ENCODE measurements around the gene AP2B1. TPM values are rescaled to one million over a fixed set of nuclear protein-coding genes. Genes with fewer than 3 reads are reported as not detected.

Gene AP2B1
- total RNA-seq, 1 donor from 2014 or later: 162 TPM

- no peak for DNase-seq (ENCODE audit: low spot score)
Observed at GRCh38 chr17:35729405-35729833, 142.3 kb downstream of the AP2B1 start.

DNA sequence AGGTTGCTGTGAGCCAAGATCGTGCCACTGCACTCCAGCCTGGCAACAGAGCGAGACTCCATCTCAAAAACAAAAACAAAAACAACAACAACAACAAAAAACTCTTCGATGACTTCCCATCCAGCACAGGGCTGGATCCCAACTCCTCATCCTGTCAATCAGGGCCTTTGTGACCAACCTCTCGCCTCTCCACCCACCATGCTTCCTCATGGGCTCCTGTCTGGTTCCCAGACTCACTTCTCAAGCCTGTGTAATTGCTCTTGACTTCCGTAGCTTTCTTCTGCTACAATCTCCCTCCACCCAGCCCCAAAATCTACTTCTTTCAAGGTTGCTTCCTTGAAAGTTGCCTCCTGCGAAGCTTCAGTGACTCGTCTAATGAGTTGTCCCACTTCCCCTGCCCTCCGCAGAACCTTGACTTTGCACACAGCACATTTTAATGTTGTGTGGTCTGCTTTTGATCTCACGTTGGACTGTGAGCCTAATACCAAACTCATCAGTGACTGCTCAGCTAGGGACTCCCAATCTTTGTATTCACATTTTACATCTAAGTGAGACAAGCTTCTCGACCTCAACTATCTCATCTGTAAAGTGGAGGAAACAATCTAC is 143.4 kb downstream of the AP2B1 start:
- no peak for DNase-seq (ENCODE audit: low spot score)

GRCh38 chr17:35731239-35731916 is 144.3 kb downstream of the AP2B1 start, which contains the start of gene RASL10B:
Gene RASL10B (plus strand): TSS chr17:35731639. CDS start chr17:35735185, 3,546 bp downstream.
- DNase-seq (ENCODE audit: low spot score): peak; percentile 37

DNA sequence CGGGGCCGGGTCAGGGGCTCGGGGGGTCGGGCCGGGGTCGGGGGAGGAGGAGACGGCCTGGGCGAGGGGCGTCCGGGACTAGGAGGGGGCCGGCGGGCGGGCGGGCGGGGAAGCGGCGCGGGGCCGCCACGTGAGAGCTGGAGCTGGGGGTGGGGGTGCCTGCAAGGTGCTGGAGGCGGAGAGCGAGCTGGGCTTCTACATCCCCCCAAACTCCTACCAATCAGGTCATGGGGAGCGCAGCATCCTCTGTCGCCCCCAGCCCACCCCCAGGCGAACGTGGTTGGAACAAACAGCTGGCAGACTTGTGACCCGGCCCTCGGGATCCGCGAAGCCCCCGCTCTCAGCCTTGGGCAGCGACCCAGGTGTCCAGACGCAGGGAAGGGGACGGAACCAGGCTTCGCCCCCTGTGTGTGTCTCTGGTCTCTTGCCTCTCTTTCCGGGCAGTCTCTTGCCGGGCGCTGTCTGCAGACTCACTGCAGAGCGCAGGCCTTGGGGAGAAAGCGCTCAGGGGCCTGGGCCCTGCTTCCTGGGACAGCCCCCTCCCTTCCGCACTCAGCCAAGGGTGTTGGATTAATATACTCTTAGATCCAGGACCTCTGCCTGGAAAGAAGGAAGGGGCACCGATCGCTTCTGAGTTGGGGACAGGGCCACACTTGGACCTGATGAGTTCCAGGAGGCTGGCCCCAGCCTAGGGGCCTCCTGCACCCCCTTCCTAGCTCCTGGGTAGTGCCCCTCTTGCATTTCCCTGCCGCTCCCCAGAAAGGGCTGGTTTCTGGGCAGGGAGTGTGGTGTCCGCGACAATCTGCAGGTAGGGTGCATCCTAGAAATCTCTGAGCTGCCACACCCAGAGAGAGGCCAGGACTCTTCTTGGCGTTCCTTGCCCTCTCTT is 145.0 kb downstream of the AP2B1 start:
- DNase-seq (ENCODE audit: low spot score): no peak

GRCh38 chr17:35732806-35733136 is 145.6 kb downstream of the AP2B1 start:
- DNase-seq (ENCODE audit: low spot score): no peak

DNA sequence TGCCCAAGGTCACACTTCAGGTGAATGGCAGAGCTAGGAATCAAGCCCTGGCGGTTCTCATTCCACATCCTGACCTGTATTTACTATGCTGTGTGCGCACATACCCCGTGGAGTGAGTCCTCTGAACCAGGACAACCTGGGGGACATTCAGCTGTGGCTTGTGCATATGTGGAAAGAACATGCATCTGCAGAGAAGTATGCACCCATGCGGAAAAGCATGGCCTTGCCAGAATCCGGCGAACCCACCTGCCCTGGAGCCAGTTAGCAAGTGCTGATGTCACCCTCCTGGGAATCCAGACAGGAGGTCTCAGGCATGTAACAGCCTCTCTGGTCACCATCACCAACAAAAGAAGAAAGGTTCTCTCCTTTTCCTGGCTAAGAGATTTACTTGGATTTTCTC is 146.2 kb downstream of the AP2B1 start:
- DNase-seq (ENCODE audit: low spot score): no peak

DNA sequence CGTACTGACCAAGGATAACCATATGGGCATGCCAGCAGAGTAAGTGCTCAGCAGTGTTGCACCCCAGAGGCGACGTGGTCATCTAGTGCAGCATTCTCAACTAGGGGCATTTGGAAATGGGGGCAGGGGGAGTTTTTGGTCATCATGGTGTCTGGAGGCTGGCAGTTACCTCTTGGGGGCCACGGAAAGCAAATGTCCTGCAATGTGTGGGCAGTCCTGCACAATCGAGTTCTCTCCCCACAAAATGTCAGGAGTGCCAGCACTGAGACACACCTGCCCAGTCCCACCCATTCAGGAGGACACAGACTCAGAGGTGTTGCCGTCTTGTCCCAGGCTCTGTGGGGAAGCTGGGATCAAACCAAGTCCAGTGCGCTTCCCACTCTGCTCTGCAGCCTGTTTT is 147.3 kb downstream of the AP2B1 start:
- no peak for DNase-seq (ENCODE audit: low spot score)

- no peak for DNase-seq (ENCODE audit: low spot score)
Observed at GRCh38 chr17:35735036-35735805, 148.1 kb downstream of the AP2B1 start.

- DNase-seq (ENCODE audit: low spot score): no peak
Observed at GRCh38 chr17:35736236-35736635, 149.1 kb downstream of the AP2B1 start.

DNA sequence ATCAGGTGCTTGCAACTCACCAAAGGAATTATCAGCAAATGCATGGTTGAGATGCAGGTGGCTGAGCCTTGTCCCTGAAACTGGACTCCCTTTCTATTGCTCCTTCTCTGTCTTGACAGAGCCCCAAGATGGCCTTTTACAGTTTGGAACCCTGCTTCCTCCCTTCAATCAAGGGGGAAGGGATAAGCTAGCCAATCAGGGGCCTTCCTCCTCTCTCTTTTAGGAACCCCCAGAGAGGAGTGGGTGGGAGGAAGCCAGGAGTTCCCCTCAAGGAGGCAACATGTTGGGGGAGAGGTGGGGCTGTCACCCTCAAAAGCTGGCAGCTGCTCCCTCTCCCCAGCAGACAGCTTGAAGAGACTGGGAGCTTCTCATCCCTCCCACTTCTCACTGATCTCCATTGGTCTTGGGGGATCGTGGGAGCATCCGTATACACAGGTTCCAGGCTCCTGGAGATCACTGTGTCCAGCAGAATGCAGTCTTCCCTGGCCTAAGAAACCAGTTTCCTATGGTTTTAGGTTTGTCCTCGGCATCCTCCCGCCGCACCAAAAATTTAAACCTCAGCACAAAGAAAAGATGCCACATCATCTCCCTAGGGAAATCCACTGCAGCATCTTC is 151.5 kb downstream of the AP2B1 start:
- no peak for DNase-seq (ENCODE audit: low spot score)

DNA sequence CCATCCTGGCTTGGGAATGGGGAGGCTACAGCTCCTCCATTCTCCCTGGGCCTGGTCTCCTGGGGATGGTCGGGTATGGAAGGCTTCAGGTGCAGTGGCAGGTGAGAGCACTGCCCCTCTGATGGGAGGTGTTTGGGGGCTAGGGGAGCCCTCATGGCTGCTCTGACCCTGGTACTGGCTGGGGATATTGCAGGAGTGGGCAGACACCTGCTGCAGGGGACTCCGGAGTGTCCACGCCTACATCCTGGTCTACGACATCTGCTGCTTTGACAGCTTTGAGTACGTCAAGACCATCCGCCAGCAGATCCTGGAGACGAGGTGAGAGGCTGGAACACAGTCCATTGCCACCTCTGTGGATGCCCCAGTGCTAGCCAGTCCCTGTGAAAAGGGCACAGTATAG is 153.1 kb downstream of the AP2B1 start:
- DNase-seq (ENCODE audit: low spot score): no peak

DNA sequence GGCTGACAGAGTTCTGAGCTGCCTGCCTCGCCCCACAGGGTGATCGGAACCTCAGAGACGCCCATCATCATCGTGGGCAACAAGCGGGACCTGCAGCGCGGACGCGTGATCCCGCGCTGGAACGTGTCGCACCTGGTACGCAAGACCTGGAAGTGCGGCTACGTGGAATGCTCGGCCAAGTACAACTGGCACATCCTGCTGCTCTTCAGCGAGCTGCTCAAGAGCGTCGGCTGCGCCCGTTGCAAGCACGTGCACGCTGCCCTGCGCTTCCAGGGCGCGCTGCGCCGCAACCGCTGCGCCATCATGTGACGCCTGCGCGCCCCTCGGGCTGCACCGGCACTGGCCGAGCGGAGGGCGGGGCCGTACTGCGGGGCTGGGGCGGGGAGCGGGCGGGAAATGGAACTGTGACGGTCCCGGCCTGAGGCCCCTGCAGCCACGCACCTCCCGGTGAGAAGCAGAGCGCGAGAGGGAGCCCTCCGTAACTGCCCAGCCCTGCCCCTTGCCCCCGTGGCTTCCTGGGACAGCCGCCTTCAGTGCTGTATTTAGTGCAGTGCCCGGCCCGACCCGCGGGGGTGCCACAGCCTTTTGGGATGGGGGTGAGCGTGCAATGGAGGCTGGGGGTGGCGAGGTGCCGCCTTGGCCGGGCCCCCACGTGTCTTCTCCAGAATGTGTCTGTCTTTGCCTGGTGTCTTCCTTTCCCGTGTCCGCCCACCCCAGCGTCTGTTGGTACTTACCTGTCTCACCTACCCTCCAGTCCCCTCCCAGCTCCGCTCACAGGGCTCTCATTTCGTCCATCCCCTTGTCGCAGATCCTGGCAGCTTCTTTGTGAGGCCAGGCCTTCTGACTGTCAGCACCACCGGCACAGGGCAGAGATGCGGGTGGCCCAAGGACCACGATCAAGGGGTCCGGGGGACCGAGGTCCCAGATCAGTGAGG is 154.1 kb downstream of the AP2B1 start:
- no peak for DNase-seq (ENCODE audit: low spot score)

DNA sequence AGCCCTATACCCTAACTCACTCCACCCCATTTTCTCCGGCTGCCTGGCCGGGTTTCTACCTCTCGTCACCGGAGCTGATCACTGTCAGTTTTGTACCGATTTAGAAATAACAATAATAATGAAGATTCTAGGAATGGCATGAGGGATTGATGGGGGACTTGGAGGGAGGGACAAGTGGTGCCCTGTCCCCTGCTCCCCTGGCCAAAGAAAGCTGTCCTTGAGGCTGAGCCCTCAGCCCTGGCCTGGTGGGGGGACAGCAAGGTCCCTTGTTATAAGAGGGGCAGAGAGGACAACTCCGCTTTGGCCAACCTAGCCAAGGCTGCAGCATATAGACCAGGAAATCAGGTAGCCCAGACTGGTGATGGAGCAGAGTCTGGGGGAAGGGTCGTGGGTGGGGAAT is 155.4 kb downstream of the AP2B1 start:
- DNase-seq (ENCODE audit: low spot score): no peak

DNA sequence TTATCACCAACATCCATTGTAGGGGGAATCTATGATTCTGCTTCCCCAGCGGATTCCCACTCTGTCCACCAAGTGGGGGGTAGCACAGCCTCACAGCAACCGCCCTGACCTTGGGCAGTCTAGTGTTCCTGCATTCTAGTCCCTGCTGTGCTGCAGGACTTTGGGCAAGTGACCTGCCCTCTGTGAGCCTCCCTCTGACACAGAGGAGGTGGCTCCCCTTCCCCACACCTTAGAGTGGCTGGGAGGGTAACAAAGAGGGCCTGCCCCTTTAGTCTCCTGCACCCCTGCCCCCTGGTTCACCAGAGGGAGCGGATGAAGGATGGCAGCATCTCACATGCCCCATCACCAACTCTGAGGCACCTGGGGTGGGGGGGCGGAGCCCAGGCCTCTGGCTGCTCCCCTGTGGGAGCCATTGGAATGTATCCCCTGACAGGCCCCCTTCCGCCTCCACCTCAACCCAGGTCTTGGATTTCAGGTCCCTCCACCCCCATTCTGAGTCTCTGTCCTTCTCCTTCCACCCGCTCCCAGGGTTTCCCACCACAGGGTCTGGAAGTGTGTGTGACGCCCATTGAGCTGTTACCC is 155.9 kb downstream of the AP2B1 start:
- DNase-seq (ENCODE audit: low spot score): no peak

GRCh38 chr17:35743626-35744328 is 156.7 kb downstream of the AP2B1 start:
- peak; percentile 31 for DNase-seq (ENCODE audit: low spot score)

GRCh38 chr17:35744830-35745229 is 157.7 kb downstream of the AP2B1 start:
- DNase-seq (ENCODE audit: low spot score): no peak

- no peak for DNase-seq (ENCODE audit: low spot score)
Observed at GRCh38 chr17:35745246-35745645, 158.1 kb downstream of the AP2B1 start.

DNA sequence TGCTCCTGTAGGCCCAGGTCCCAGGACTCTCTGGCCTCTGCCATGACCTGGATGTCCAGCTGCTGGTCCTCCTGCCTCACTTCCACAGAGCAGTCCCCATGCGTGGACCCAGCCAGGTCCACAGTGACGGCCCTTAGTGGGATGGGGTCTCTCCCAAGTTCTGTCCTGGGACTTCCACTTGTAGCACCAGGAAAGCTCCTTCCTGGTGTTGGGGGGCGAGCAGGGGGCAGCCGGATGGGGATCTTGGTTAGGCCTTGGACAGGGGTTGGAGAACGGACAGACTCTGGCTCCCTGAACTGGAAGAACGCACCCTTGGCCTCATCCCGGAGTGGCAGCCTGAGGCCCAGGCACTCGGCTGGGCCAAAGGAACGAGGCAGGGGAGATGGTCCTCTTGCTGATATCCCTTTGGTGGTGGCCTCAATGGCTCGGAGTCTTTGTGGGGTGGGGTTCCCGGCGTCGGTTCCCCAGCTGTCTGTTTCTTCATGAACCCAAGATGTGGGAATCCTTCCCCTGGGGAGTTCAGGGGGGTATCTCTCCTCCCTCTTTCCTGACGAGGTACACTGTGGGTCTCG is 158.7 kb downstream of the AP2B1 start:
- DNase-seq (ENCODE audit: low spot score): no peak

DNA sequence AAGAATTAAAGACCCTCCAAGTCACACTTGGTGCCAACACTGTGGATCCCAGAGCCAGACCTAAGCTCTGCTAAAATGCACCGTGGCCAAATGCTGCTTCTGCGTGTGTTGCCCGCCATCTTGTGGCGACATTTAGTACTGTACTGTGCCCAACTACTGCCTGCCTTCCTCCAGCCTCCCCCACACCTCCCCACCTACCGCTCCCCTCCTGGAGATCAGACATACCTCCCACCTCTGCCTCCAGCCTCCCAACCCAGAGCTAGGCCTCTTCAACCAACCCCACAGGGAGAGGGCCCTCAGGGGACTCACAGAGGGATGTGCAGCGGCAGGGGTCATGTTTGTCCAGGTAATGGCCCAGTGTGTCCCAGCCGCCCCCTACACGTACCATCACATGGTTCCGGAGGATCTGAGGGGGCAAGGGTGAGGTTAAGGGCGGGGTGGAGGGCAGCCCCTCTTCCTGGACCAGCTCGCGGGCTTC is 160.5 kb downstream of the AP2B1 start:
- DNase-seq (ENCODE audit: low spot score): peak; percentile 84

Measured in mucosa of gallbladder (tissue), 1 donor.